ENCODE data around the gene ATP6V1C2. TPM values are rescaled to one million over a fixed set of nuclear protein-coding genes. Genes with fewer than 3 reads are reported as not detected.

ATP6V1C2 gene
- total RNA-seq, 1 experiment from 2014 or later = not detected

DNA sequence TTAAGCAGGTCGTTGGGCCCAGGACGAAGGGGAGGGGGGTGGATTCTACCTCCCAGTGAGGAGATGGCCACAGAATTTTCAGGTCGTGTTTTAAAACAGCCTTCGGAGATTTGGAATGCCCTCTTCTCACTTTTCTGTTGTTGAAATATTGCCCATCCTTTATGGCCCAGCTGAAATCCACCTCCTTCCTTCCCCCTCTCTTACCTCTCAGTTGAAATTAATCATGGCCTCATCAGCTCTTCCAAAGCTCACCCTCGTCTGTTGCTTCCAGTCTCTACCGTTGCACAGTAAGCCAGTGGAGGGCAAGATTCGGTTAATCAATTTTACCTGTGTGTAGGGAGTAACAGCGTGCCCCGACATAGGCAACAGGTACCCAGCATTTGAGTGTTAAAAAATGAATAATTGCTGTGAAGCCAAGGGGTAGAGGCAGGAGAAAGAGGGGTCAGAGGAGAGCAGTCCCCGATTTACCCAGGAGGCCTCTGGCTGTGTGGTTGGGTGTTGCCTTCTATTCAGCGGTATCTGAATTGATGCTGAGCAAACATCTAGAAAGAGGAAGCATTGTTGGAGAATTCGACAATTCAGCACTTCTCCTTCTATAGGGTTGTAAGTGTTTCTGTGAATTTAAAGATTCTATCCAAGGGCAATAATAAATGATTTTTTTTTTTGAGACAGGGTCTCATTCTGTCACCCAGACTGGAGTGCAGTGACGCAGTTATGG, 99.7 kb downstream of the ATP6V1C2 start:
- Histone ChIP-seq H3K4me3 (ENCODE audit: low read length) (no peak overlapping the region), H3K79me2 (ENCODE audit: low read length) (no peaks in the 10 kb centered on the region), H3K9me2 (replicated peaks; ENCODE audit: insufficient read depth, low read length) (no peaks in the 10 kb centered on the region), H3K27me3 (ENCODE audit: low read length) (no peaks in the 10 kb centered on the region), H3K36me3 (ENCODE audit: insufficient read depth, low read length) (no peaks in the 10 kb centered on the region), H4K20me1 (ENCODE audit: insufficient read depth, low read depth, low read length) (no peaks in the 10 kb centered on the region), H3K9me3 (ENCODE audit: low read length) (no peaks in the 10 kb centered on the region), H3K4me2 (ENCODE audit: low read depth, low read length, poor library complexity, severe bottlenecking) (no peak overlapping the region), H3K9ac (ENCODE audit: low read length) (no peak overlapping the region), H3K27ac (ENCODE audit: low read length) (no peak overlapping the region), H3K4me1 (ENCODE audit: low read length) (no peaks in the 10 kb centered on the region), H2AFZ (ENCODE audit: low read length) (no peak overlapping the region)
- DNase-seq = no peak

DNA sequence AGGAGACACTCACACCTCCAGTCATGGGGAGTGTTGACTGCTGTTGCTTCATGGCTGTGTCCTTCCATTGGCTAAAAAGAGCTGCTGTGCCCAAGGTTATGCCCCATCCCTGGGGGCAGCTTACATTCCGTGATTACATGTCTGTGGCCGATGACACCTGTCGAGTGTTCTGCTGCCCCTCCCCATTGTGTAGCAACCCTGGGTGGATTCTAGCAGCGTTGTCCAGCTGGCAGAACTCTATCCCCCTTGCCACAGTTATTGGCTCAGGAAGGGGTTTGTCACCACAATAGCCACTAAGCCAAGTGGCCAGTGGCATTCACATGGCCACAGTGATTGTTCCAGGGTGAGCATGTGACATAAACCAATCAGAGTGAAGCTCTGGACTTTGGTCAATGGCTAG, 102.8 kb downstream of the ATP6V1C2 start:
- H3K9ac ChIP-seq (ENCODE audit: low read length) = no peak overlapping the region
- DNase-seq = no peak
- H3K9me2 ChIP-seq (replicated peaks; ENCODE audit: insufficient read depth, low read length) = no peaks in the 10 kb centered on the region
- H3K36me3 ChIP-seq (ENCODE audit: insufficient read depth, low read length) = no peaks in the 10 kb centered on the region
- H3K4me1 ChIP-seq (ENCODE audit: low read length) = no peaks in the 10 kb centered on the region
- no peaks in the 10 kb centered on the region for H4K20me1 ChIP-seq (ENCODE audit: insufficient read depth, low read depth, low read length)
- no peak overlapping the region for H2AFZ ChIP-seq (ENCODE audit: low read length)
- no peak overlapping the region for H3K27ac ChIP-seq (ENCODE audit: low read length)
- no peak overlapping the region for H3K4me2 ChIP-seq (ENCODE audit: low read depth, low read length, poor library complexity, severe bottlenecking)
- no peaks in the 10 kb centered on the region for H3K27me3 ChIP-seq (ENCODE audit: low read length)
- no peaks in the 10 kb centered on the region for H3K9me3 ChIP-seq (ENCODE audit: low read length)
- no peaks in the 10 kb centered on the region for H3K79me2 ChIP-seq (ENCODE audit: low read length)
- no peak overlapping the region for H3K4me3 ChIP-seq (ENCODE audit: low read length)

- Histone ChIP-seq H3K9me2 (replicated peaks; ENCODE audit: insufficient read depth, low read length) (no peaks in the 10 kb centered on the region), H2AFZ (ENCODE audit: low read length) (no peak overlapping the region), H3K79me2 (ENCODE audit: low read length) (no peaks in the 10 kb centered on the region), H3K9ac (ENCODE audit: low read length) (no peak overlapping the region), H3K9me3 (ENCODE audit: low read length) (no peaks in the 10 kb centered on the region), H3K4me3 (ENCODE audit: low read length) (no peak overlapping the region), H4K20me1 (ENCODE audit: insufficient read depth, low read depth, low read length) (no peaks in the 10 kb centered on the region), H3K36me3 (ENCODE audit: insufficient read depth, low read length) (no peaks in the 10 kb centered on the region), H3K27me3 (ENCODE audit: low read length) (no peaks in the 10 kb centered on the region), H3K4me1 (ENCODE audit: low read length) (no peaks in the 10 kb centered on the region), H3K4me2 (ENCODE audit: low read depth, low read length, poor library complexity, severe bottlenecking) (no peak overlapping the region), H3K27ac (ENCODE audit: low read length) (no peak overlapping the region)
- no peak for DNase-seq
Measured at GRCh38 chr2:10826026-10826425, 104.6 kb downstream of the ATP6V1C2 start.

GRCh38 chr2:10826625-10827024, 105.2 kb downstream of the ATP6V1C2 start:
- no peak for DNase-seq
- Histone ChIP-seq H3K9me3 (ENCODE audit: low read length) (no peaks in the 10 kb centered on the region), H3K79me2 (ENCODE audit: low read length) (no peaks in the 10 kb centered on the region), H3K4me2 (ENCODE audit: low read depth, low read length, poor library complexity, severe bottlenecking) (no peak overlapping the region), H3K4me1 (ENCODE audit: low read length) (no peaks in the 10 kb centered on the region), H4K20me1 (ENCODE audit: insufficient read depth, low read depth, low read length) (no peaks in the 10 kb centered on the region), H2AFZ (ENCODE audit: low read length) (no peak overlapping the region), H3K36me3 (ENCODE audit: insufficient read depth, low read length) (no peaks in the 10 kb centered on the region), H3K9me2 (replicated peaks; ENCODE audit: insufficient read depth, low read length) (no peaks in the 10 kb centered on the region), H3K27ac (ENCODE audit: low read length) (no peak overlapping the region), H3K27me3 (ENCODE audit: low read length) (no peaks in the 10 kb centered on the region), H3K4me3 (ENCODE audit: low read length) (no peak overlapping the region), H3K9ac (ENCODE audit: low read length) (no peak overlapping the region)

DNA sequence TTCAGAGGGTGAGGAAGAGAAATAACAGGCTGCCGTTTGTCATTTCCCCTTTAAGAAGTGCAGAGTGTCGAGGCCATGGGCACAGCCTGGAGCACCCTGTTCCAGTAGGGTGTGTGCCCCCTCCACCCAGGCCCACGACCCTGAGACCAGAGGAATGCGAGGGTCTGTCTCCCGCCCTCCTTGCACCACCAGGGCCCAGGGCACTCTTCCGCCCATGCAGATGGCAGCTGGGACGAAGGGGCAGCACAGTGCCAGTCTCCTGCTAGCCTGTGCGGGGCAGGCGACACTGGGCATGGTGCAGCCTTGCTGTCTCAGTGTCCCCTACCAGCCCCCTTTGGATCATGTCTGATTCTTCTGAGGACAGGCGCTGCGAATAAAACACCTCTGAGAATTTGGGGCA, 106.9 kb downstream of the ATP6V1C2 start:
- H3K4me3 ChIP-seq (ENCODE audit: low read length) = no peak overlapping the region
- H3K9ac ChIP-seq (ENCODE audit: low read length) = no peak overlapping the region
- no peak overlapping the region for H3K4me2 ChIP-seq (ENCODE audit: low read depth, low read length, poor library complexity, severe bottlenecking)
- H3K4me1 ChIP-seq (ENCODE audit: low read length) = peaks cover 3% of the 10 kb centered on the region; the same call in 1 of the 2 replicates
- DNase-seq = no peak
- no peaks in the 10 kb centered on the region for H4K20me1 ChIP-seq (ENCODE audit: insufficient read depth, low read depth, low read length)
- H2AFZ ChIP-seq (ENCODE audit: low read length) = no peak overlapping the region
- no peaks in the 10 kb centered on the region for H3K9me3 ChIP-seq (ENCODE audit: low read length)
- H3K79me2 ChIP-seq (ENCODE audit: low read length) = no peaks in the 10 kb centered on the region
- no peak overlapping the region for H3K27ac ChIP-seq (ENCODE audit: low read length)
- H3K36me3 ChIP-seq (ENCODE audit: insufficient read depth, low read length) = no peaks in the 10 kb centered on the region
- no peaks in the 10 kb centered on the region for H3K27me3 ChIP-seq (ENCODE audit: low read length)
- H3K9me2 ChIP-seq (replicated peaks; ENCODE audit: insufficient read depth, low read length) = no peaks in the 10 kb centered on the region

GRCh38 chr2:10829299-10829698, 107.9 kb downstream of the ATP6V1C2 start:
- H3K4me1 ChIP-seq (ENCODE audit: low read length) = peaks cover 3% of the 10 kb centered on the region; the same call in 1 of the 2 replicates
- no peaks in the 10 kb centered on the region for H3K27me3 ChIP-seq (ENCODE audit: low read length)
- no peak overlapping the region for H2AFZ ChIP-seq (ENCODE audit: low read length)
- H3K9me3 ChIP-seq (ENCODE audit: low read length) = no peaks in the 10 kb centered on the region
- H3K36me3 ChIP-seq (ENCODE audit: insufficient read depth, low read length) = no peaks in the 10 kb centered on the region
- no peak overlapping the region for H3K27ac ChIP-seq (ENCODE audit: low read length)
- no peak overlapping the region for H3K4me2 ChIP-seq (ENCODE audit: low read depth, low read length, poor library complexity, severe bottlenecking)
- H3K4me3 ChIP-seq (ENCODE audit: low read length) = no peak overlapping the region
- no peak overlapping the region for H3K9ac ChIP-seq (ENCODE audit: low read length)
- no peaks in the 10 kb centered on the region for H3K9me2 ChIP-seq (replicated peaks; ENCODE audit: insufficient read depth, low read length)
- DNase-seq = no peak
- no peaks in the 10 kb centered on the region for H3K79me2 ChIP-seq (ENCODE audit: low read length)
- H4K20me1 ChIP-seq (ENCODE audit: insufficient read depth, low read depth, low read length) = no peaks in the 10 kb centered on the region

DNA sequence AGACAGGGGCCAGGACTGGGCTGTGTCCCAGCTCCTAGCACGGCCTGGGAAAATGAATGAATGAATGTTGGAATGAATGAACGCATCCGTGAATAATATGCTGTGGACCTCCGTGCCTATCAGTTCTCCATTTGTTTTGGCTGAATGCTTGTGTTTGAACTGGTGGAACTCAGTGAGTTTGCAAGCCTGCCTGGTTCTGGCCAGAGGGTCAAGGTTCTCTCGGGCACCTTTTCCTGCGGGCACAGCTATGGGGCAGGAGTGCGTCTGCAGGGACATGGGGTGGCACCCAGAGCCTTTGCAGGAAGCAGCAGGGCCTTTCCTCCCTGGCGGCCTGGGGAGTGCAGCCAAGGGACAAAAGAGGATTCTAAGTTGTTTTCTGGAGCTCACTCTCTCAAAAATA, 108.8 kb downstream of the ATP6V1C2 start:
- no peak overlapping the region for H3K4me3 ChIP-seq (ENCODE audit: low read length)
- H3K36me3 ChIP-seq (ENCODE audit: insufficient read depth, low read length) = no peaks in the 10 kb centered on the region
- no peak for DNase-seq
- no peak overlapping the region for H2AFZ ChIP-seq (ENCODE audit: low read length)
- peaks cover 5% of the 10 kb centered on the region; the same call in 1 of the 2 replicates for H3K4me1 ChIP-seq (ENCODE audit: low read length)
- H3K79me2 ChIP-seq (ENCODE audit: low read length) = no peaks in the 10 kb centered on the region
- H3K9ac ChIP-seq (ENCODE audit: low read length) = no peak overlapping the region
- no peaks in the 10 kb centered on the region for H3K9me3 ChIP-seq (ENCODE audit: low read length)
- H3K27me3 ChIP-seq (ENCODE audit: low read length) = no peaks in the 10 kb centered on the region
- no peak overlapping the region for H3K27ac ChIP-seq (ENCODE audit: low read length)
- no peaks in the 10 kb centered on the region for H3K9me2 ChIP-seq (replicated peaks; ENCODE audit: insufficient read depth, low read length)
- no peaks in the 10 kb centered on the region for H4K20me1 ChIP-seq (ENCODE audit: insufficient read depth, low read depth, low read length)
- H3K4me2 ChIP-seq (ENCODE audit: low read depth, low read length, poor library complexity, severe bottlenecking) = no peak overlapping the region

- Histone ChIP-seq H3K27me3 (ENCODE audit: low read length) (no peaks in the 10 kb centered on the region), H3K4me1 (ENCODE audit: low read length) (peaks cover 5% of the 10 kb centered on the region; the same call in 1 of the 2 replicates), H3K27ac (ENCODE audit: low read length) (no peak overlapping the region), H3K9ac (ENCODE audit: low read length) (no peak overlapping the region), H3K36me3 (ENCODE audit: insufficient read depth, low read length) (no peaks in the 10 kb centered on the region), H3K79me2 (ENCODE audit: low read length) (no peaks in the 10 kb centered on the region), H3K4me2 (ENCODE audit: low read depth, low read length, poor library complexity, severe bottlenecking) (no peak overlapping the region), H3K9me3 (ENCODE audit: low read length) (no peaks in the 10 kb centered on the region), H2AFZ (ENCODE audit: low read length) (no peak overlapping the region), H3K4me3 (ENCODE audit: low read length) (no peak overlapping the region), H4K20me1 (ENCODE audit: insufficient read depth, low read depth, low read length) (no peaks in the 10 kb centered on the region), H3K9me2 (replicated peaks; ENCODE audit: insufficient read depth, low read length) (no peaks in the 10 kb centered on the region)
- DNase-seq = no peak
Measured at GRCh38 chr2:10830641-10831399, 109.4 kb downstream of the ATP6V1C2 start.
